WTC11 (cell line): Measurements from ENCODE around the gene VEGFB.

Experiments used
- NFYB ChIP-seq: sonication (generic); formaldehyde crosslinking; conservative IDR thresholded peaks from 2 replicates; pipeline ENCODE4 v1.8.0; 2022; ENCODE audit warnings: low read depth, missing genetic modification reagents
- SP1 ChIP-seq: sonication (generic); formaldehyde crosslinking; conservative IDR thresholded peaks from 2 replicates; pipeline ENCODE4 v1.8.1; 2022; ENCODE audit warnings: missing genetic modification reagents

GRCh38 chr11:64281957-64282770 lies 47.8 kb downstream of the VEGFB start:
- TF ChIP-seq SP1 (CRISPR knock-in tag), result no peak
- no peak for TF ChIP-seq NFYB (CRISPR knock-in tag)
